Suppressor macrophage treated with lipopolysaccharide for 4 hours (primary cell): ENCODE measurements around the gene C5orf47.
A peak's percentile ranks its signal among the peaks of the same experiment; 100 is the strongest.

Experiments used
- DNase-seq: peaks from one replicate; pipeline ENCODE4 v3.0.0-alpha.2; 2020

The C5orf47 gene, protein sequence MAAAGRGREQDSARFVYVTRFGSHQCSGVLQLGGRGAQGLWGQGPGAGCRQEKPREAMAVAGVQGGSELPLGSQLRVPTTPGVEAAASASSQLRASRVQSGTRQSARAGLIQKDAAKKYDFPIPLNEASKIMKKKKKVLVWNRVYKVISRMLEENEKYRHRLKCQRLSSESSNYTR

DNA sequence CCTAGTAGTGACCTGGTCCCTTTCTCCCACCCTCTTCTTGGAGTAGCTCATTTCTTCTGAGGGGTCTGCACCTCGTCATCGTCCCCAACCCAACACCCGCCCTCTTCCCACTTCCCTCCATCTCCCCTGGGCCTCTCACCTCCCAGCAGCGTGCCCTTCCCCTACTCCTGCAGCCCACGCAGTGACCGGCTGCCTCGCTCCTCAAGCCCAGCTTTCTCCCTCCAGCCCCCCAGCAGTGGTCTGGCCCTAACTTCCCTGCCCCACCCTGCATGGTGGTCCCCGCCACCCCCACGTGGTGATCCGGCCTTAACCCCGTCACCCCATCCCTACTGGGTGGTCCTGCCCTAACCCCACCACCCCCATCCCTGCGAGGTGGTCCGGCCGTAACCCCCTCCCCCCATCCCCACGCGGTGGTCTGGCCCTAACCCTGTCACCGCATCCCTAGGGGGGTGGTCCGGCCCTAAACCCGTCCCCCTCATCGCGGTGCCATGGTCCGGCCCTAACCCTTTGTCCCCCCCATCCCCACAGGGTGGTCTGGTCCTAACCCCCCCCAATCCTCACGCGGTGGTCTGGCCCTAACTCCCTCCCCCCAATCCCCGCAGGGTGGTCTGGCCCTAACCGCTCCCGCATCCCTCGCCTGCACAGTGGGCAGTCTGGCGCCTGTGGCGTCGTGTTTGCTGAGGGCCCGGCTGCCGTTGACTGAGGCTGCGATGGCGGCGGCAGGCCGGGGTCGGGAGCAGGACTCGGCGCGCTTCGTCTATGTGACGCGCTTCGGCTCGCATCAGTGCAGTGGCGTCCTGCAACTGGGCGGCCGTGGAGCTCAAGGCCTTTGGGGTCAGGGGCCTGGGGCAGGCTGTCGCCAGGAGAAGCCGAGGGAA lies at the start of gene C5orf47:
C5orf47 (plus strand) TSS at position 617 of the 878 bp plus-strand sequence; CDS start at position 711, 94 bp downstream.
- no peak for DNase-seq

DNA sequence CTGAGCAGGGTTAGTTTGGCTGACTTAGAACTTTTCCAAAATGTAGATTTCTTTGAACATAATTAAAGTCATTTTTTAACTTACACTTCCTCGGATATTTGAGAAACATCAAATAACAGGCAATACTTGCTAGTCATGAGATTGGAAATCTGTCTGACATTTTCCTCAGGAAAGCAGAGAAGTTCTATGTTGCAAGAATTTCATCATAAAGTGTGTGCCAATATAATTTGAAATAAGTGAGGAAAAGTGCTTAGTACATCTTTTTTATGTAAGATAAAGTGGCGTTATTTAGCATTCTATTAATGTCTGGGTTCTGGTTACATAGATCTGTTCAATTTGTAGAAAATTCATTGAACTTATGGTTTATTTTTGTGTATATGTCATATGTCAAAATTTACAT lies 48.7 kb upstream of the C5orf47 start:
- DNase-seq: peak; percentile 83

- no peak for DNase-seq
Measured at GRCh38 chr5:173941102-173941501, 47.9 kb upstream of the C5orf47 start.

- no peak for DNase-seq
Measured at GRCh38 chr5:173941758-173942401, 47.1 kb upstream of the C5orf47 start.

DNA sequence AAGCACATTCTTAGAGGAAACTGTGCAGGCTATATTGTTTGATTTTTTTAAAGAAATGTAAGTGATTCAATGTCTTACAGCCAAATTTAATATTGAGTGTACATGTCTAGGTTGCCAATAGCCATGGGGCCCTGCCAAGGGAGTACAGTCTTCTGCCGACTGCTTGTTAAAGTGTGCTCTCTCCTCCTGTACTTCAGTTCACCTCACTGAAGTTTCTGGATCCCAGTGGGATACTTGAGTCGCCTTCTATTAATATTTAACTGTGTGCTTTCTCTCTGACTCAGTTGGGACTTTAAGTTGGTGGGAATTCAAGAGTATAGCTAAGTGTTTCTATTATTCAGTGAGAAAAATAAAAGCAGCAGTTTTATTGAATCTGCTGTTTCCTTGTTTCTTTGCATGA lies 44.5 kb upstream of the C5orf47 start:
- no peak for DNase-seq

DNA sequence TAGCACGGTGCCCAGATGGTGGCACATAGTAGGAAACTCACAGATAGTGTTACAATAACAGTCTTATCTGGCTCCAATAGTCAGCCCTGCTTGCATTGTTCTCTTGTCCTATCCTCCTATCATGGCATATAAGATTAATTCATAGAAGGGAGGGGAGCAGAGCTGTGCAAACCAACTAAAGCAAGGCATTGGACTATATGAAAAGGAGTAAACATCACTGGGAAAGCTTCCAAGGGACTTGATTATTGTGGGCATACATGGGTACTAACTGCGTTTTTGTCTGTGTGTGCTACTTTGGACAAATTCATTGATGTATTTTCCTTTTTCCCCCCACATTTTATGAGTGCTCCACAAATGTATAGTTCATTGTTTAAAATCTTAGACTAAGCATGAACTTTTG lies 43.8 kb upstream of the C5orf47 start:
- no peak for DNase-seq

GRCh38 chr5:173946323-173946722 lies 42.6 kb upstream of the C5orf47 start:
- no peak for DNase-seq

- DNase-seq: no peak
Measured at GRCh38 chr5:173950829-173951228, 38.1 kb upstream of the C5orf47 start.

DNA sequence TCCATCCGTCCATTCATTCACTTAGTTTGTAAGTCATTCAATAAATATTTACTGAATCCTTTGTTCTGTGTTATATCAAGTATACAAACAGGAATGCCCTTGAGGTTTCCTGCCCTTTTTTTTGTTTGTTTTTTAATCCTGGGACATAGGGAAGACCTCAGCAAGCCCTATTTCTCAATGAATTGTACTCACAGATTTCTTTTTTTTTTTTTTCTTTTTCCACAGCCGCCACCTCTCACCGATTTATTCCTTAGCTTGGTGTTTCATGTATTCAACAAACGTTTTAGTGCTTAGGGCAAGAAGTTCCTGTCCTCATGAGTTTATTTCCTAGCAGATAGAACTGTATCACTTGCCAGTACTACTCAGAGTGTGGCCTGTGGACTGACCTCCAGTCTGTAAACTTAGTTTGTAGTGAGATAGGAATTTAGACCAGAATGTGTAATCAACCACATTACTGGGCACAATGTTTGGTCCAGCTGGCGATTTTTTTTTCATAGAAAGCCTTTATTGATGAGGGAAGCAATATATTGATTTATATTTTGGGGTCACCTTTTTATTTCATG lies 35.4 kb upstream of the C5orf47 start:
- DNase-seq: no peak

- peak; percentile 48 for DNase-seq
Measured at GRCh38 chr5:173954671-173955521, 34.1 kb upstream of the C5orf47 start.

DNA sequence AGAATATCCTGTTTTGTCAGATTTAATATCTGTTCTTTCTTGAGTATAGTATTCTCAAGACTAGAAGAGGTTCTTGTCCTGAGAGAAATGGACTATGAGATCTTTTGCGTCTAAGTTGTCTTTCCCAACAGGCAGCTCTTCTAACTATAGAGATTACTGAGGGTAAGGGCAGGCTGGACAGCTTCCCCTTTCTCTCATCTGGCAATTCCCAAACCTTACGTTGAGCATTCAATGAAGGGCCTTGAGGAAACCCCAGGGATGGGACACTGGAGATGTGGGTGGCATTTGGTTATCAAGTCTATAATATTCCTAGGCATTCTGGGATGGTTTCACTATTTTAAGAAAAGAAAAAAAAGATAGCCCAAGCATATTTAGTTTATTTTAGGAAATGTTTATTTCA lies 28.0 kb upstream of the C5orf47 start:
- DNase-seq: no peak

- no peak for DNase-seq
Measured at GRCh38 chr5:173961418-173961817, 27.6 kb upstream of the C5orf47 start.

DNA sequence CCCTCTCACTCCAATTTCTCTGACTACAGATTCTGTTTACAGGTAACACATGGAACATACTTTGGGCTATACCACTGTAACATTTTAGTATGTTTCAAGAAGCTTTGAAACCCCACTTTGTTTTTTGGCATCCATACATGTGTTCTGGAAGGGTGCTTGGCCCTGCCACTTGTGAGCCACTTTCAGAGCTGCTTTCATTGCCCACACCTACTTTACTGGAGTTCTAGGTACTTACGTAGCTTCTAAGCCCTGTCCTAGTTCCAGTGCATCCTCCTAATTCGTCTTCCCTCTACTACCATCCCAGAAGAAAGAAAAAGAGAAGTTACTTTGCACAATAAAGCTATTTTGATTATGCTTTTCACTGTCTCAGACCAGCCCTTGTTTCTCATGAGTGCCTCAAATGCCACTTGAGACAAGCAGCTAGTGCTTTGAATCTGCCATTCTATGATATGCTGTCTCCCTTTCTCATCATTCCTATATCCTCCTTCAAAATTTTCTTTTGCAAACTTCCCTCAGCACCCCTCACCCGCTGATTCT lies 26.5 kb upstream of the C5orf47 start:
- no peak for DNase-seq

GRCh38 chr5:173963182-173963838 lies 25.7 kb upstream of the C5orf47 start:
- DNase-seq: no peak

GRCh38 chr5:173963867-173964441 lies 25.0 kb upstream of the C5orf47 start:
- no peak for DNase-seq

DNA sequence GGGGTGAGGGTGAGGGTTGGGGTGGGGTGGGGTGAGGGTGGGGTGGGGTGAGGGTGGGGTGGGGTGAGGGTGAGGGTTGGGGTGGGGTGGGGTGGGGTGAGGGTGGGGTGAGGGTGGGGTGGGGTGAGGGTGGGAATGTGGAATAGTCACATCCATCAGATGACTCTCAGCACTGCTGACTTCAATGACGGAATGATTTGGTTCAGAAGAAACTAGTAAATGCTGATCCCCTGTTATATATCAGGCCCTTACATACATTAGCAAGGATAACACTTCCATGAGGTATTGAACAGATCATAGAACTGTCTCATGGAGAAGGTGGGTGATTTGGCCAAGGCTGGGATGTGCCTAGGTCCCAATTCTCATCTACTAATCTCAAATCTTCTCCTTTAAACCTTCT lies 24.5 kb upstream of the C5orf47 start:
- DNase-seq: no peak

- no peak for DNase-seq
Measured at GRCh38 chr5:173967241-173967640, 21.7 kb upstream of the C5orf47 start.

- DNase-seq: no peak
Measured at GRCh38 chr5:173968154-173968797, 20.7 kb upstream of the C5orf47 start.

DNA sequence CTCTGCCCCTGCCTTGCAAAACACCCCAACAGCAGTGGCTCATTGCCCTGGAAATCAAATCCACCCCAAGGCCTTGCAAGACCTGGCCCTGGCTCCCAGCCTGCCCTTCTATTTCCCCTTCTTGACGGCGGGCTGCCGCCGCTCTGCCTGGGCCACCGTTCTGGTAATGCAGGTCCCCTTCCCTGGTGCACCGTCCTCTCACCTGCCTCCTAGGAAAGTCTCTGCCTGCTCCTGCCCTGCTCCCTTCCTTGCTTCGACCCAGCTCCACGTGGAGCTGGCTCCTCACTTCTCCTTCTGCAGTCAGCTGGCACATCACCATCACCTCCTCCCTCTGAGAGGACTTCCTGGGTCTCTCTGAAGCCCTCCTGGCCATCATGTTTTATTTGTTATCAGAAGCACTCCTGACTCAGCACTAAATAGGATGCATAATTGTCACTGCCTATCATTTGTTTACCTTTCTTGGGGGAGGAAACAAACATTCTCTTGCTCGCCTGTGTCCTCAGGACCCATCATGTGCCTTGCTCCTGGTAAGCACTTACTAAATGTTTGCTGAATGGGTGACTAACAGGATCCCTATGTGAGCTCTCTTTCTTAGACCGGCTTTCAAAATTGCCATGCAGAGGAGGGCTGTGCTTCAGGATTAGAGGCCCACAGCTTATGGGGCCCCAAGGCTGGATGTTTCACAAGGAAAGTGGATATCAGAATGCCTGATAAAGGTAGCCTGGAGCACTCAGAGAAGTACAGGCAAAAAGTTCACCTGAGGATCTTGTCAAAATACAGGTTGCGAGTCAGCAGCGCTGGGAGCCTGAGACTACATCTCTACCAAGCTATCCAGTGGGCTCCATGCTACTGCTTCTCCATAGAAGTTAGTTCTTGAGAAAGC lies 19.6 kb upstream of the C5orf47 start:
- no peak for DNase-seq
